Measurements from ENCODE around the gene NEK4.

NEK4 gene

DNA sequence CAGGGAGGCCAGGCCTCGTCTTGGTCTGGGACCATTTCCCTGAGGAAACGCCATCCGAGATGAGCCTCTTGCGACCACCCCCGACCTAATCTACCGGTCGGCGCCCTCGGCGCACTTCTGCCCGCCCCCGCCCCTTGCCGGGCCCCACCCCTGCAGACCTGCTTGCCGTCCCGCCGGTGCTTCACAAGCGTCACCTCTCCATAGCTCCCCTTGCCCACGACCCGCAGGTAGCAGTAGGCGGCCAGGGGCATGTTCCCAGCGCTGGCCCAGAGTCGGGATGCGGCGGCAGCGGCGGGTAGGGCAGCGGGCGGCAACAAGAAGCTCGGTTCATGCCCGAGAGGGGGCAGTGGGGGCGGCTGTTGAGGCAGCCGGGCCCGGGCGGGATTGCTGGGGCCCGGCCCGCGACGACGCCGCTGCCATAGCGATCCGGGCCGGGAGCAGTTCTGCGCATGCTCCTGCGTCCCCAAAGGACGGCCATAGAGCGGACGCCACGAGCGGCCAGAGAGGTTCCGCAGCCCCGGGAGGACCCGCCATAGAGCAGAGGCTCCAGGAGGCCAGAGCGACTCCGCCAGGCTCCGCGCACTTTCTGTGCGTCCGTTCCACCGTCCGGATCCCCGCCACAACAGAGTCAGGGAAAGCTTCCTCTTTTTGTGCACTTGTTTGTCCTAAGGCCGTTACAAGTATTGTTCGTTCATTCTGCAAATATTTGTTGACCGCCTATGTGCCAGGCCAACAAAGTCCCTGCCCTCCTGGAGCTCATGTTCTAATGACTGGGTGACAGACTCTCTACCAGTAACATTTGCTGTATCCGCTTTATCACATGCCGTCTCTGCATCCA, at the start of gene NEK4:
Gene NEK4, minus strand, starts transcription at position 445 of the 838 bp plus-strand sequence. Its CDS starts 194 bp downstream, at position 251.
- Histone ChIP-seq H3K4me1 (ENCODE audit: low read length) (peaks cover 9% of the 10 kb centered on the region), H3K9me2 (replicated peaks; ENCODE audit: insufficient read depth, low read length) (no peaks in the 10 kb centered on the region), H3K79me2 (ENCODE audit: low read length) (peaks cover 26% of the 10 kb centered on the region), H4K20me1 (ENCODE audit: insufficient read depth, low read length) (no peaks in the 10 kb centered on the region), H3K9me3 (replicated peaks; ENCODE audit: insufficient read depth, low read length) (no peaks in the 10 kb centered on the region), H3K36me3 (replicated peaks; ENCODE audit: insufficient read depth, low read length) (no peaks in the 10 kb centered on the region; the same call in 1 of the 2 replicates), H3K27ac (ENCODE audit: low read length) (peak within 1 kb of the TSS; percentile 48; the same call in 1 of the 2 replicates), H3K27me3 (replicated peaks; ENCODE audit: insufficient read depth, low read length) (no peaks in the 10 kb centered on the region), H2AFZ (ENCODE audit: low read length) (peak within 1 kb of the TSS; percentile 94), H3F3A (ENCODE audit: insufficient read depth, low read length) (0 out of 2 replicates have a peak, but pooled peaks cover 2% of the 10 kb centered on the region), H3K4me3 (ENCODE audit: low read length) (peak within 1 kb of the TSS; percentile 81), H3K4me2 (ENCODE audit: low read depth, low read length) (peak within 1 kb of the TSS; percentile 88), H3K9ac (ENCODE audit: low read length) (peak within 1 kb of the TSS; percentile 72)
- peak; percentile 94 for DNase-seq
- TF ChIP-seq EZH2phosphoT487 (IDR thresholded peaks at IDR 0.05; ENCODE audit: low read length) (no peak), EZH2 (optimal IDR thresholded peaks at IDR 0.05; ENCODE audit: low read depth, low read length) (no peak)
- TF ChIP-seq, protein P1, sequence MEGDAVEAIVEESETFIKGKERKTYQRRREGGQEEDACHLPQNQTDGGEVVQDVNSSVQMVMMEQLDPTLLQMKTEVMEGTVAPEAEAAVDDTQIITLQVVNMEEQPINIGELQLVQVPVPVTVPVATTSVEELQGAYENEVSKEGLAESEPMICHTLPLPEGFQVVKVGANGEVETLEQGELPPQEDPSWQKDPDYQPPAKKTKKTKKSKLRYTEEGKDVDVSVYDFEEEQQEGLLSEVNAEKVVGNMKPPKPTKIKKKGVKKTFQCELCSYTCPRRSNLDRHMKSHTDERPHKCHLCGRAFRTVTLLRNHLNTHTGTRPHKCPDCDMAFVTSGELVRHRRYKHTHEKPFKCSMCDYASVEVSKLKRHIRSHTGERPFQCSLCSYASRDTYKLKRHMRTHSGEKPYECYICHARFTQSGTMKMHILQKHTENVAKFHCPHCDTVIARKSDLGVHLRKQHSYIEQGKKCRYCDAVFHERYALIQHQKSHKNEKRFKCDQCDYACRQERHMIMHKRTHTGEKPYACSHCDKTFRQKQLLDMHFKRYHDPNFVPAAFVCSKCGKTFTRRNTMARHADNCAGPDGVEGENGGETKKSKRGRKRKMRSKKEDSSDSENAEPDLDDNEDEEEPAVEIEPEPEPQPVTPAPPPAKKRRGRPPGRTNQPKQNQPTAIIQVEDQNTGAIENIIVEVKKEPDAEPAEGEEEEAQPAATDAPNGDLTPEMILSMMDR (IDR thresholded peaks at IDR 0.05; ENCODE audit: low read length) = no peak

DNA sequence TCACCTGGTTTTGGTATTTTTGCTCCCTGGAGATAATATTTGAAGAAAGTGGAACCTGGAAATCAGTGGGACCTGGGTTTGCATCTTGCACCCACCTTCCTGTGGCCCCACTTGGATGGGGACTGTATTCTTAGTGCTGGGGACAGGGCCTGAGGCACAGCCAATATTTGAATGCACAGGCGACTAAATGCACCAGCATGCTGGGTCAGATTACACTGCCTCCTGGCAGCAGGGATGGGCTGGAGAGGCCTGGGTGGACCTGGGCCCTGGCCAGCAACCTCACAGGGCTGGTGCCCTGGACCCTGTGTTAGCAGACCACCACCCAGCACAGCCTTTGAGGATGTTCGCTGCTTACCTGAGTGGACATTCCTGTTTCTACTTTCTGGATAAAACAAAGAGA, 49.2 kb upstream of the NEK4 start:
- Histone ChIP-seq H3K27ac (ENCODE audit: low read length) (no peak overlapping the region), H3K4me2 (ENCODE audit: low read depth, low read length) (no peak overlapping the region), H3K4me3 (ENCODE audit: low read length) (no peak overlapping the region), H3K9ac (ENCODE audit: low read length) (no peak overlapping the region), H3K4me1 (ENCODE audit: low read length) (no peaks in the 10 kb centered on the region), H3F3A (ENCODE audit: insufficient read depth, low read length) (no peaks in the 10 kb centered on the region), H3K36me3 (replicated peaks; ENCODE audit: insufficient read depth, low read length) (no peaks in the 10 kb centered on the region), H4K20me1 (ENCODE audit: insufficient read depth, low read length) (no peaks in the 10 kb centered on the region), H3K9me2 (replicated peaks; ENCODE audit: insufficient read depth, low read length) (no peaks in the 10 kb centered on the region), H3K27me3 (replicated peaks; ENCODE audit: insufficient read depth, low read length) (no peaks in the 10 kb centered on the region), H2AFZ (ENCODE audit: low read length) (no peak overlapping the region), H3K79me2 (ENCODE audit: low read length) (no peaks in the 10 kb centered on the region), H3K9me3 (replicated peaks; ENCODE audit: insufficient read depth, low read length) (no peaks in the 10 kb centered on the region)
- DNase-seq = no peak
- TF ChIP-seq, protein P1 (IDR thresholded peaks at IDR 0.05; ENCODE audit: low read length) = no peak
- TF ChIP-seq EZH2phosphoT487 (IDR thresholded peaks at IDR 0.05; ENCODE audit: low read length) (no peak), EZH2 (optimal IDR thresholded peaks at IDR 0.05; ENCODE audit: low read depth, low read length) (no peak)

DNA sequence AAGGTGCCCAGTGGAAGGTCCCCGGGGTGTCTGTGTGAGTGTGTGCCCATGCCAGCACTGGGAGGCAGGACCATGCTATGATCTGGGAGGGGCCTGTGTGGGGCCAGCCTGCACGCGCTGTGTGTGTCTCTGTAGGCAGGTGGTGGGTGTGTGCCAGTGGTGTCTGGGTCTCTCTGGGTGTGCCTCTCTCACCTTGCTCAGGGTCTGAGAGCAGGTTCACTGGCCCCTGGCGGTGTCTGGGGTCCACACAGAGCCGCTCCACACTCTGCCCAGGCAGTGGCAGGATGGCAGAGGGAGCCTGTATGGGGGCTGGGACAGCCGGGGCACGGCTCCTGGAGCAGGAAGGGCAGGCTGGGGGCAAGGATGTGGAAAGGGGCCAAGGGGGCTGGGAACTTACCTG, 47.1 kb upstream of the NEK4 start:
- no peak overlapping the region for H3K27ac ChIP-seq (ENCODE audit: low read length)
- no peaks in the 10 kb centered on the region for H3K79me2 ChIP-seq (ENCODE audit: low read length)
- no peak overlapping the region for H2AFZ ChIP-seq (ENCODE audit: low read length)
- no peak overlapping the region for H3K9ac ChIP-seq (ENCODE audit: low read length)
- no peaks in the 10 kb centered on the region for H3K9me2 ChIP-seq (replicated peaks; ENCODE audit: insufficient read depth, low read length)
- TF ChIP-seq, protein P1 (IDR thresholded peaks at IDR 0.05; ENCODE audit: low read length) = no peak
- no peak for TF ChIP-seq EZH2phosphoT487 (IDR thresholded peaks at IDR 0.05; ENCODE audit: low read length)
- TF ChIP-seq EZH2 (optimal IDR thresholded peaks at IDR 0.05; ENCODE audit: low read depth, low read length) = no peak
- no peaks in the 10 kb centered on the region for H4K20me1 ChIP-seq (ENCODE audit: insufficient read depth, low read length)
- H3K9me3 ChIP-seq (replicated peaks; ENCODE audit: insufficient read depth, low read length) = no peaks in the 10 kb centered on the region
- no peak for DNase-seq
- no peaks in the 10 kb centered on the region for H3F3A ChIP-seq (ENCODE audit: insufficient read depth, low read length)
- no peaks in the 10 kb centered on the region for H3K4me1 ChIP-seq (ENCODE audit: low read length)
- H3K27me3 ChIP-seq (replicated peaks; ENCODE audit: insufficient read depth, low read length) = no peaks in the 10 kb centered on the region
- H3K4me3 ChIP-seq (ENCODE audit: low read length) = no peak overlapping the region
- H3K4me2 ChIP-seq (ENCODE audit: low read depth, low read length) = no peak overlapping the region
- H3K36me3 ChIP-seq (replicated peaks; ENCODE audit: insufficient read depth, low read length) = no peaks in the 10 kb centered on the region

Measured in MM.1S (cell line).